ENCODE measurements around the gene NELFCD. TPM values are rescaled to one million over a fixed set of nuclear protein-coding genes. Genes with fewer than 3 reads are reported as not detected.

Gene NELFCD
- polyA plus RNA-seq, 3 donors, result 49.0 to 74.8 (median 50.1) TPM

- no peak for DNase-seq
- H3K79me2 ChIP-seq (ENCODE audit: insufficient read depth, low read length), result peaks cover 65% of the 10 kb centered on the region
- peak overlapping the region; percentile 92 to 96 for H3K4me3 Mint-ChIP-seq
- H3K4me2 ChIP-seq (replicated peaks; ENCODE audit: extremely low read depth, low read length, poor library complexity, severe bottlenecking), result peak overlapping the region; percentile 88
- H3K27ac ChIP-seq (ENCODE audit: low read depth in 1 of 2, low read length in 2 of 2), result peak overlapping the region; percentile 95 to 98
- peak overlapping the region; percentile 98 for H3K9ac ChIP-seq (ENCODE audit: insufficient read depth, low read length, poor library complexity, severe bottlenecking)
- no peaks in the 10 kb centered on the region for H3K27me3 ChIP-seq (ENCODE audit: control insufficient read depth in 2 of 2, insufficient read depth in 2 of 2, low read length in 2 of 2)
- peaks cover 57% of the 10 kb centered on the region for H4K20me1 ChIP-seq (ENCODE audit: insufficient read depth, low read length)
- TF ChIP-seq CTCF (IDR thresholded peaks at IDR 0.05), result no peak
- H2AFZ ChIP-seq (ENCODE audit: insufficient read depth, low read depth, low read length, poor library complexity, severe bottlenecking), result no peak overlapping the region
- peaks cover 0 to 3% (median 0%) of the 10 kb centered on the region in 3 donors for H3K27me3 Mint-ChIP-seq (ENCODE audit: low read depth in 3 of 3)
- H3K4me1 Mint-ChIP-seq, result peaks cover 53% of the 10 kb centered on the region
- H3K36me3 ChIP-seq (replicated peaks in 1 of 2; ENCODE audit: control insufficient read depth in 1 of 2, insufficient read depth in 2 of 2, low read length in 2 of 2), result peaks cover 35 to 36% of the 10 kb centered on the region in 2 donors
- peaks cover 0 to 1% (median 0%) of the 10 kb centered on the region in 7 donors for H3K9me3 Mint-ChIP-seq
- peak overlapping the region; percentile 86 to 99 (median 90) for H3K4me3 ChIP-seq (replicated peaks in 1 of 3; ENCODE audit: low read depth in 2 of 3, low read length in 3 of 3)
- 0% methylated on average over 1 of the region's 3 CpGs for WGBS (ENCODE audit: insufficient coverage)
- H3K36me3 Mint-ChIP-seq, result peaks cover 35 to 41% of the 10 kb centered on the region in 2 donors
- peak overlapping the region; percentile 98 to 100 (median 99) for H3K27ac Mint-ChIP-seq
- H3K9me3 ChIP-seq (replicated peaks in 1 of 2; ENCODE audit: control insufficient read depth in 1 of 2, insufficient read depth in 1 of 2, low read length in 2 of 2), result no peaks in the 10 kb centered on the region
- peaks cover 54 to 69% of the 10 kb centered on the region in 2 donors for H3K4me1 ChIP-seq (ENCODE audit: control insufficient read depth in 1 of 2, insufficient read depth in 2 of 2, low read length in 2 of 2)
- intact Hi-C loops (cut with micrococcal nuclease), result loop anchor here (2.0 to 10.0 kb wide), 5 partner anchors 27 to 121 kb away; partner anchors contain the start of gene ATP5F1E (in 1 of the 2)
Observed at GRCh38 chr20:59005523-59006166, 24.6 kb downstream of the NELFCD start.

- H3K9me3 ChIP-seq (replicated peaks in 1 of 2; ENCODE audit: control insufficient read depth in 1 of 2, insufficient read depth in 1 of 2, low read length in 2 of 2), result no peaks in the 10 kb centered on the region
- peak overlapping the region; percentile 98 for H3K9ac ChIP-seq (ENCODE audit: insufficient read depth, low read length, poor library complexity, severe bottlenecking)
- peaks cover 58 to 75% of the 10 kb centered on the region in 2 donors for H3K4me1 ChIP-seq (ENCODE audit: control insufficient read depth in 1 of 2, insufficient read depth in 2 of 2, low read length in 2 of 2)
- Mint-ChIP-seq H3K36me3 (peaks cover 28 to 35% of the 10 kb centered on the region in 2 donors), H3K9me3 (peaks cover 0 to 1% (median 0%) of the 10 kb centered on the region in 7 donors), H3K4me1 (peaks cover 59% of the 10 kb centered on the region), H3K27me3 (ENCODE audit: low read depth in 3 of 3) (peaks cover 0 to 3% (median under 1%) of the 10 kb centered on the region in 3 donors), H3K27ac (peak overlapping the region; percentile 98 to 100 (median 99)), H3K4me3 (peak overlapping the region; percentile 92 to 96)
- TF ChIP-seq CTCF (IDR thresholded peaks at IDR 0.05), result no peak
- H3K27ac ChIP-seq (ENCODE audit: low read depth in 1 of 2, low read length in 2 of 2), result peak overlapping the region; percentile 95 to 98
- H3K27me3 ChIP-seq (ENCODE audit: control insufficient read depth in 2 of 2, insufficient read depth in 2 of 2, low read length in 2 of 2), result no peaks in the 10 kb centered on the region
- peaks cover 50% of the 10 kb centered on the region for H4K20me1 ChIP-seq (ENCODE audit: insufficient read depth, low read length)
- DNase-seq, result peak in 1 of 3 donors; percentile 31
- no peak overlapping the region for H2AFZ ChIP-seq (ENCODE audit: insufficient read depth, low read depth, low read length, poor library complexity, severe bottlenecking)
- H3K4me2 ChIP-seq (replicated peaks; ENCODE audit: extremely low read depth, low read length, poor library complexity, severe bottlenecking), result peak overlapping the region; percentile 88
- 39% methylated on average over 25 of the region's 29 CpGs for WGBS (ENCODE audit: insufficient coverage)
- H3K4me3 ChIP-seq (replicated peaks in 1 of 3; ENCODE audit: low read depth in 2 of 3, low read length in 3 of 3), result peak overlapping the region; percentile 86 to 99 (median 90)
- intact Hi-C loops (cut with micrococcal nuclease), result loop anchor here (5.0 to 10.0 kb wide), 3 partner anchors 99 to 122 kb away; no protein-coding TSS in a partner anchor
- H3K79me2 ChIP-seq (ENCODE audit: insufficient read depth, low read length), result peaks cover 59% of the 10 kb centered on the region
- peaks cover 28 to 29% of the 10 kb centered on the region in 2 donors for H3K36me3 ChIP-seq (replicated peaks in 1 of 2; ENCODE audit: control insufficient read depth in 1 of 2, insufficient read depth in 2 of 2, low read length in 2 of 2)
Observed at GRCh38 chr20:59006167-59006863, 25.3 kb downstream of the NELFCD start.
